HG03196 (cell line): Measurements from ENCODE around the gene TRPM5.

Experiments used
- ATAC-seq: cut with Tn5 transposase; IDR thresholded peaks from one replicate; pipeline ENCODE4 v1.9.1; 2021; ENCODE audit not compliant: unreplicated experiment

The TRPM5 gene

DNA sequence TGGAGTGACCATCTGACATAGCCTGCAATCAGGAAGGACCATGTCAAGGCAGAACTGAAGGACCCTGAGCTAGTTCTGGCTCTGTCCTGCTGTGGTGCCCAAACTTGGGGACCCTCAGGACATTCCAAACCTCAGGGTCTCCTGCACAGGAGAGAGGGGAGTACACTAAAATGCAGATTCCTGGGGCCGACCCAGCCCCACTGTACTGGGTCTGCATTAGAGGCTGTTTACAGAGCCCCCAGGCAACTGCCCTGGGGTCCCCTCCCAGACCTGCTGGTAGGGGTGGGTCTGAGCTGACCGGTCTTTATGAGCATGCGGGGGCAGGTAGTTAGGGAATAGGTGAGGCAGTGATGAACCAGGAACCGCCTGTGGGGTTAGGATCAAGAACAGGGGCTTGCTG lies 6.8 kb downstream of the TRPM5 start:
- no peak for ATAC-seq

DNA sequence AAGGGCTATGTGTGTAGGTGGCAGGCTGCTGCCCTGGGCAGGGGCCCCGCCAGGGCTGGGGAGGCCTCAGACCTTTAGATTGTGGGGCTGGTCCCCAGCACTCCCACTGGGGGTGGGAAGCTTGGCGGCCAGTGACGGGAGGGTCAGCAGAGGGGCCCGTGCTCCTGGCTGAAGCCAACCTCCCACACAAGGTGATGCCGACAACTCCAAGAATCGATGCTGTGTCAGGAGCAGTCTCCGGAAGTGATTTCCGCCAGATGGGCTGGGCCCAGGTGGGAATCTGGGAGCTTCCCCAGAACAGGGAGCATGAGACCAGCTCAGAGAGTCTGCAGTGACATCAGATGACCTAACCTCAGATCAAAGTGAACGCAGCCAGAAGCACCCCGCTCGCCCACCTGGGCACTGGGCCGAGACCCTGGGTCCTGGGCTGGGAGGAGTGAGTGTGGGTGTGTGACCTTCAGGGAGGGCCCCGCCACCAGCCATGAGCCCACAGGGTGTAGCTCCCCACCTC lies 7.7 kb downstream of the TRPM5 start:
- no peak for ATAC-seq

DNA sequence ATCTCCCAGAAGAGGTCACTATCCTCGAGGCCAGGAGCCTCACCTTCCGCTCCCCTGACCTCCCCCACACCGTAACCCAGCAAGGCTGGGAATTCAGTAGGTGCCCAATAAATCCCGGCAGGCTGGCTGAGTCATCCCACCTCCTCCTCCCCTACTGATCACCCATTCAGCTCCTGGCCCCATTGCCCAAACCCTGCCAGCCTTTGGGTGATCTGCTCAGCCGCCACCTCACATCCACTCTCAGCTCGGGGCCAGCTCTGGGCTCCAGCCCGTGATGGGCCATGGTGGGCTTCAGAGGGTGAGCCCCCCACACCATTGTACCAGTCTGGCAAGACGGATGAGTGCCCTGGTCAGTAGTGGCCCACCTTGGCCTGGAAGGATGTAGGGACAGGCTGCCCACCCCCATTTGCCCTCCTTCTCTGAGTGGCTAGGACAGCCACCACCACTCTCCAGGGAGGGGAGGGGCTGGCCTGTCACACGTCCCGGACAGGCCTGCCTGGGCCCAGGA lies 8.2 kb downstream of the TRPM5 start:
- ATAC-seq, result no peak

DNA sequence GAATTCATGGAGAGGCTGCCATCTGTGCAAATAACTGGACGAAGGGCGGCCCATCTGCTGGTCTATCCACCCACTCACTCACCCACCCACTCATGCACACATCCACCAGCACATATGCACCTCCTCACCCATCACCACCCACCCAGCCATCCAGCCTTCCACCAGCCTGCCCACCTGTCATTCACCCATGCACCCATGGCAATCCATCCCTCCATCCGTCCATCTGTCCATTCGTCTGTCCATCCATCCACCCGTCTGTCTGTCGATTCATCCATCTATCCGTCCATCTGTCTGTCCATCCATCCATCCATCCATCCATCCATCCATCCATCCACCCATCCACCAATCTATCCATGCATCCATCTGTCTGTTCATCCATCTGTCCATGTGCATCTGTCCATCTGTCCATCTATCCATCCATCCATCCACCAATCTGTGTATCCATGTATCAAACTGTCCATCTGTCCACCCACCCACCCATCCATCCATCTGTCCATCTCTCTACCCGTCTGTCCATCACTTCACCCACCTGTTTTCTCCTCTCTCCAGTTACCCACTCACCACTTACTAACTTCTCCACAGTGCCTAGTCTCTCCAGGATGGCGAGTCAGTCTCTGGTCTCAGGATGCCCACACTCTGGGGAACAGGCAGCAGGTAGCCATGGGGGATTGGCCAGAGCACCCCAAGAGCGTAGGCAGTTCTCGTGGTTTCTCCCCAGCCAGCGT lies 8.9 kb downstream of the TRPM5 start:
- ATAC-seq, result no peak

DNA sequence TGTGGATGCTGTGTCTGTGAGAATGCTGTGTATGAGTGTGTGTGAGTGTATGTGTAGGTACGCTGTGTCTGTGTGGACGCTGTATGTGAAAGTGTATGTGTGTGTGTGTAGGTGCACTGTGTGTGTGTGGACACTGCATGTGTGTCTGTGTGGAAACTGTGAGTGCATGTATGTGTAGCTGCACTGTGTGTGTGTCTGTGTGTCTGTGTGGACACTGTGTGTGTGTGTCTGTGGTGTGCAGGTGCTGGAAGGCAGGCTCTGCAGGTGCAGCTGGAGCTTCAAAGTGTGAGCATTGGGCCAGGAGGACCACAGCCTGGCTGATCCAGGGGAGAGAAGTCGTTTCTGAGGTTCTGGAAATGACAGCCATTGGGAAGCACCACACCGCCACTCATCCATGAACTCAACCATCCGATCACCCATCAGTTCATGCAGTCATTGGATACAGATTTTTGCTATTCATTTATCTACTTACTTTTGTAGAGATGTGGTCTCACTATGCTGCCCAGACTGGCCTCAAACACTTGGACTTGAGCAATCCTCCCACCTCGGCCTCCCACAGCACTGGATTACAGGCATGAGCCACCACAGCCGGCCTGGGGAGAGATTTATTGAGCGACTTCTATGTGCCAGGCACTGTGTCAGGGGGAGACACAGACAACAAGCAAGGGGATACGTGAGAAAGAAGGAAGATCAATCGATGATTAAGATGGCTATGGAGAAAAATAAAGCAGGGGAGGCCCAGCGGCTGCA lies 9.6 kb downstream of the TRPM5 start:
- ATAC-seq, result no peak

DNA sequence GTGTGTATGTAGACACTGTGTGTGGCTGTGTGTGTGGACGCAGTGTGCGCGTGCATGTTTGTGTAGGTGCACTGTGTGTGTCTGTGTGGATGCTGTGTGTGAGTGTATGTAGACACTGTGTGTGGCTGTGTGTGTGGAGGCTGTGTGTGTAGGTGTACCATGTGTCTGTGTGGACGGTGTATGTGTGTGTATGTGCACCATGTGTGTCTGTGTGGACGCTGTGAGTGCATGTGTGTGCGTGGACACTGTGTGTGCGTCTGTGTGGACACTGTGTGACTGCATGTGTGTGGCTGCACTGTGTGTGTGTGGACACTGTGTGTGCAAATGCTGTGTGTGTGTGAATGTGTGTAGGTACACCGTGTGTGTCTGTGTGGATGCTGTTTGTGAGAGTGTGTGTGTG lies 10.3 kb downstream of the TRPM5 start:
- no peak for ATAC-seq

DNA sequence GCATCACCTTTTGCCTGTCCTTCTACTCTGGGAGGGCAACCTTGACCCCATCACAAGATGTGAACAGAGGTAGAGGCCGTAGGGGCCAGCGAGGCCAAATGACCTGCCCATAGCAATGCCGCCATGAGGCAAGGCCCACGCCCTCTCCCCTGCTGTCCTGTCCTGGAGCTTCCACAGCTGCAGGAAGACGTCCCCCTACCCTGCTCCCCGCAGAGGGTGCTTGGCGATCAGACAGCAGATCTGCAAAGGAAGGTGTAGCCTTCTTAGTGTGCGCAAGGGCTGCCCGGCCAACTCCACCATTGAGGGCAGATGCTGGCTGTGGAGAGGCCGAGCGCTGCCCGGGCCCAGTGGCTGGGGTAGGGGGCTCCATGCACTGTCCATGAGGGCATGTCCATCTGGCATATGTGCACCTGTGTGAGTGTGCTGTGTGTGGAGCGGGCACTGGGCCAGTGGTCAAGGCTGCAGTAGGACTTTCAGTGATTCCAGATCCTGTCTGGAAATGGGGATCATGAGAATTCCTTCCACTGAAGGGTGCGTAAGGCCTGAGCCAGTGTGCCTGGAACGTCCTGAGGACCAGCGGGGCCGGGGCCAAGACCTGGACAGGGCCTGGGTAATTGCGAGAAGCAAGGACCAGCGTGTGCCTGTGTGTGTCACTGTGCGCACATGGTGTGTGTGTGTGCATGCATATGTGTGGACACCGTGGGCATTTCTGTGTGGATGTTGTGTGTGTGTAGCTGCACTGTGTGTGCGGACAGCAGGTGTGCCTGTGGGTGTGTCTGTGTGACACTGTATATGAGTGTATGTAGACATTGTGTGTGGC lies 11.0 kb downstream of the TRPM5 start:
- no peak for ATAC-seq

DNA sequence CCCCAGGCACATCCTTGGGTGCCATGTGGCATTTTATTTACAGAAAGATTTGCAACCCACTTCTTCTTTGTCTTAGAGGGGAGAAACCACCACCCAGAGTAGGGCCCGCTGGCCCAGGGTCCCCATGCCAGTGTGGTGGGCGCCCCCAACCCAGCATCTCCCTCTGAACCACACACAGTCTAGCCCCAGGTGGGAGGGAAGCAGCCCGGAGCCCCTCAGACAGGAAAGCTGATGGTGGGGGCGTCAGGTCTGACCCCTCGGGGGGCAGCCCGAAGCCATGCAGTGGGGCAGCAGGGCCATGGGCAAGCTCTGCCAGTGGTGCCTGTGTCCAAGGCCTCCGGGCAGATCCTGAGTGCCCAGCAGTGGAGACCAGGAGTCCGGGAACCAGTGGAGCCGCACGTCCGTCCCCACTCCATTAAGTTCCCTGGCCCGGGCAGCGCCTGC lies 11.7 kb downstream of the TRPM5 start:
- ATAC-seq, result no peak

DNA sequence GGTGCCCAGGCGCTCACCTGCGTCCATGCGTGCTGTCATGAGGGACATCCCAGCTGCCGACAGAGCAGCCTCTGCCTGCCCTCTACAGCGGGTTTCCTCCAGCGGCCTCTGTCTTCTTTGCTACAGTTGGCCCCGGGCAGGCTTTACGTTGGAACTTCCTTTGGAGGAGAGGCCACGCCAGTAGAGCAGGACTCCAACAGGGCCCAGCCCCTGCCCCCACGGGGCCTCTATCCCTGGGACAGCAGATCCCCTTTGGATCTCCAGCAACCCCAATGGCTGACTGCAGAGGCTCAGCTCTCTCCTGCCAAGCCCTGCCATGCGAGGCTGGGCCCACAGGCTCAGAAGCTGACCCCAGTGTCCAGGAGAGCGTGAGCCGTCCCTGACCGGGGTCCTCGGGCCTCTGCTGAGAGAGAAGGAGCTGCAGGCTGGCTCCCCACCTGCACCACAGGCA lies 12.1 kb downstream of the TRPM5 start:
- ATAC-seq, result no peak

- no peak for ATAC-seq
Observed at GRCh38 chr11:2431395-2431794, 12.9 kb downstream of the TRPM5 start.

- ATAC-seq, result no peak
Observed at GRCh38 chr11:2428322-2428795, 16.0 kb downstream of the TRPM5 start.

DNA sequence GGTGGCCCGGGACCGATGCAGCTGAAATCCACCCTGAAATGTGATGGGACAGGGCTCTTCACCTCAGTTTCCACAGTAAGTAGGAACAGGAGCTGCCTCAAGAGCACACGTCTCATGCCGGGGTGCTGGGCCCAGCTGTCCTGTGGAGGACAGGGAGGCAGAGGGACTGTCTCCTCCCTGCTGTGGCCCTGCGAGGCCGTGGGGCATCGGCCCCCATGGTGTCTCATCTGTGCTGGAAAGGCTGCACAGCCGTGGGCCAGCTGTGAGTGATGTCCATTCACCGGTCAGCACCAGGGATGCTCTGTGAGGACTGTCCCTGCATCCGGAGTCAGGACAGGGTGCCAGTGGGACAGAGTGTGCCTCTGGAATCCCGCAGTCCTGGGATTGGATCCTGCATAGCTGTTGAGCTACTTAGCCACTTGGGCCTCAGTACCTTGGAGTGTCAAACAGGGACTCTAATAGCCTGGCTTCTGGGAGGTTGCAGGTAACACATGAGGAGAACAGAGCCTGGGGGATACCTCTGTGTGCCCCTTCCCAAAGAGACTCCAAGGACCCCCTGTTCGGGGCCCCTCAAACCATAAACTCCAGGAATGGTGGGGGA lies 16.5 kb downstream of the TRPM5 start:
- no peak for ATAC-seq

DNA sequence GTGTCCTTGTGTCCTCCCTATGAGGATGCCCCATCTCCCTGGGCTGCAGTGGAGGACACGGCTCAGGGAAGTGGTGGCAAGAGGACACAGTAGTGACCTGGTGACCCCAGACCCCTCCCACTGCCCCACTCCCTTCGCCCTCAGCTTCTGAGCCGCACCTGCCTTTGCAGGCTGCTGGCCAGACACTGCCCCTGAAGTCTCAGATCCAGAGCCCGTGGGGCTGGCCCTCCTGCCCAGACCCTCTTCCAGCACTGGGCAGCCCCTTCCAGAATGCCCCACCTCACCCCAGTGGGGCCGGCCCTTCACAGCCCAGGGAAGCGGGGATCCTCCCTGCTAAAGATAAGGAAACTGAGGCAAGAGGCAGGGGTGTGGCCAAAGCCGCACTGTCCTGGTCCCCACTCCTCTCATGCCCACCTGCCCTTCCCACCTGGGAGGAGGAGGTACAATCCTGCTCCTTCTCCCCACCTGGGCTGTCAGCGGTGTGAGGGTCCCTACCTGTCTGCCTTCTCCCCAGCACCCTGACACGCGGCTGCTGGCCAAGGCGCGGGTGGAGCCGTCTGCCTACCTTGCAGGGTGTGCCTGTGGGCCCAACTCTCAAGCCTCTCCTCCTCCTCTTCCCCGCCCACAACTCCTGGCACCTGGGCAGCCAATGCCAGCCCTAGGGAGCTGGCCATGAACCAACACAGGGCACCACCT lies 17.3 kb downstream of the TRPM5 start:
- ATAC-seq, result no peak

- no peak for ATAC-seq
Observed at GRCh38 chr11:2426221-2426620, 18.1 kb downstream of the TRPM5 start.

GRCh38 chr11:2425506-2425905 lies 18.8 kb downstream of the TRPM5 start:
- no peak for ATAC-seq

DNA sequence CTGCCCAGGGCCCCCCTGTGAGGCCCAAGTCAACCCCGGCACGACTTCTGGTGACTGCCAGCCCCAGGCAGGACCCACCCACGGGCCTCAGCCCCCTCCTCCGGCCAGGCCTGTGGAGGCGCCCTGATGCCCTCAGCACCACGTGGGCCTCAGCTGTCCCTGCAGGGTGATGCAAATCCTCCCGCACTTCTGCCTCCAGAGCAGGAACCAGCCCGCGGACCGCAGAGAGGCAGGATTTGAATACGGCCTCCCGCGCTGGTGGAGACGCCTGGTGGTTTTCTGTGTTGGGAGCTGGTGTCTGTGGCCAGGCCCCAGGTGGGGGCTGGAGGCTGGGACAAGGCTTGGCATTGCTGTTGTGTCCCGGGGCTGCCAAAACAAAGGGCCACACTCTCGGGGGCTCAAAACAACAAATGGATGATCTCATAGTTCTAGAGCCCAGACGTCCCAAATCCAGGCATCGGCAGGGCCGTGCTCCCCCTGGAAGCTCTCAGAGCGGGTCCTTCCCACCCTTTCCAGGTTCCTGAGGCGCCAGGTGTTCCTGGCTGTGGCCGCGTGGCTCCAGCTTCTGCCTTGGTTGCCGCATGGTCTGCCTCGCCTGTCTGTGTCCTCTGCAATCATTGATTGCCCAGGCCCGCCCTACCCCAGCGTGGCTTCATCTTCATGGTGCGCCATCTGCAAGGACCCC lies 19.4 kb downstream of the TRPM5 start:
- ATAC-seq, result no peak

- ATAC-seq, result no peak
Observed at GRCh38 chr11:2423157-2424025, 20.9 kb downstream of the TRPM5 start.

- ATAC-seq, result no peak
Observed at GRCh38 chr11:2422461-2423156, 21.7 kb downstream of the TRPM5 start.
